DMS114 treated with DMSO at 0.1 percent for 48 hours (cell line): ENCODE measurements around the gene ICAM1.

Experiments used
- DNase-seq: peaks from one replicate; lab custom pipeline; 2025; ENCODE audit not compliant: unreplicated experiment; lab: John Stamatoyannopoulos, UW

ICAM1 gene

DNA sequence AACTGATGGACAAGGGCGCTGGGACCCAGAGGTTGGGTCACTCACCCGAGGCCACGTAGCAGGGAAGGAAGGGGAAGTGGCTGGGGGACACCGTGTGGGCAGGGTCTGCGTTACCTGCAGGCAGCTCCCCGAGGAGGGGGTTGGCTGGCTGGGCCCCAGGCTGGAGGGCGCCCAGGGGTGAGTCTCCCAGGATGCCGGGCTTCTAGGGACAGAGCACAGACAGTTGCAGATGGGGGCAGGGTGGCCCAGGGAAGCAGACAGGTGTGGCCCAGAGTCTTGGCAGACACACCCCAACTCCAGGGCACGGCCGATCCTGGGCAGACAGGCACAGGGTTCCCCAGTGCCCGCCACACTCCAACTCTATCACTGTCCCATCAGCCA lies 50.5 kb downstream of the ICAM1 start:
- DNase-seq, result no peak

GRCh38 chr19:10321874-10322835 lies 51.2 kb downstream of the ICAM1 start:
- DNase-seq, result no peak

DNA sequence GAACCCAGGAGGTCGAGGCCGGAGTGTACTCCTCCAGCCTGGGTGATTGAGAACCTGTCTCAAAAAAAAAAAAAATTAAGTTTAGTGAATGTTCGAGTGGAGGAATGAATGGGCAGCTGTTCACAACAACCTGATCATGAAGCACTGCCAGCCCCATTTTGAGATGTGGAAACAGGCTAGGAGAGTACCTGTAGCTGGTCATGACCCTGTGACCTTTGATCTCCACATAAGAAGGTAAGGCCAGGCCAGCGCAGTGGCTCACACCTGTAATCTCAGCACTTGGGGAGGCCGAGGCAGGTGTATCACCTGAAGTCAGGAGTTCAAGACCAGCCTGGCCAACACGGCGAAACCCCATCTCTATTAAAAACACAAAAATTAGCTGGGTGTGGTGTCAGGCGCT lies 54.8 kb downstream of the ICAM1 start:
- no peak for DNase-seq

GRCh38 chr19:10327793-10328192 lies 56.9 kb downstream of the ICAM1 start:
- DNase-seq, result no peak

- DNase-seq, result no peak
Measured at GRCh38 chr19:10328558-10329429, 57.9 kb downstream of the ICAM1 start.

DNA sequence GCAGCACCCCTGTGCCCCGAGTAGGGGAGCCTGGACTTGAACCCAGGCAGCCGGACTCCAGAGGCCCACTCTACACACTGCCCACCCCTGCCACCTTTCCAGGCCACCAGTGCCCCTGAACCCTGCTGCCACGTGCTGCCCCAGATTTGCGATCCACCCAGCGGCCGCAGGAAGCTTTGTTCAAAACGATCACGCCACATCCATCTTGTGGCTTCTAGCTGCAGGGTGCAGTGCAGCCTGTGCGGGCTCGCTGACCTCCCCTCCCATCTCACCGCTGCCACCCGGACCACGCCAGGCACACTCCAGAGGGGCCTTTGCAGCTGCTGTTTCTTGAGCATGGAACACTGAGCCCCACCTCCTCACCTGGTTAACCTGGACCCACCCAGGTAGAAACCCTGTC lies 58.6 kb downstream of the ICAM1 start:
- no peak for DNase-seq

GRCh38 chr19:10332158-10332964 lies 61.4 kb downstream of the ICAM1 start:
- DNase-seq, result no peak

- DNase-seq, result peak; percentile 76
Measured at GRCh38 chr19:10332965-10333757, 62.2 kb downstream of the ICAM1 start, which contains the start of gene RAVER1. TSS of gene RAVER1 (minus strand) at chr19:10333529. CDS start at chr19:10333507, 22 bp downstream.

GRCh38 chr19:10333758-10334587 lies 63.1 kb downstream of the ICAM1 start:
- no peak for DNase-seq

DNA sequence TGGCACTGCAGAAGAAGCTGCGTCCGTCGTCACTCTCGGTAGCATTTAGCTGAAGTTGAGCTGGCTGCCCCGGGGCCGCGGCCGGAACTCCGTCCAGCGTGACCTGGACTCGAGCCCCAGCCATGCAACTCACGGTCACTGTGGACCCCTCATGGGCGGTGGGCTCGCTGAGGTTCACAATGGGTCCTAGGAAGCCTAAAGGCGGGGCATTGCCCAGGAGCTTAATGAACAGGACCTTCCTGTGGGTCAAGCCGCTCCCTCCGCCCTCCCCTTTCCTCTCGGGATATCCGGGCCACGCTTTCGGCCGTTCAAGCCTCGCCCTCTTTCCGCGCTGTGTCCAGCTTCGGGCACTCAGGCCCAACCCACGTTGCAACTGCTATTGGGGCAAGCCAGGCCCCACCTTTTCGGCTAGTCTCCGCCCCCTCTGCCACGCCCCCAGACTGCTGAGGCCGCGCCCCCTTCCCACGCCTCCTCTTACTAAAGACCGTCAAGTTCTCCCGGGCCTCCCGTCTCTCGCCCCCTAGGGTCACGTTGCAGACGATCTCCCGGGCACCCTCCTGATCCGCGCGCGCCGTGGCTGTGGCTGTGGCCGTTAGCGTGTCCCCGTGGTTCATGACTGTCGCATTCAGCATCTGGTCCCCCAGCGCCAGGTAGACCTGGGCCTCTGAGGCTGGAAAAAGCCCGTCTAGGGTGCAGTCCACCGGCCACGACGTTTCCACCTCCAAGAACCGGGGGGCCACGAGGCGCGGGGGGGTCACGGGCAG lies 63.9 kb downstream of the ICAM1 start:
- peak; percentile 68 for DNase-seq

- no peak for DNase-seq
Measured at GRCh38 chr19:10335352-10335985, 64.5 kb downstream of the ICAM1 start.
